ENCODE data around the gene PODN. TPM values are rescaled to one million over a fixed set of nuclear protein-coding genes. Genes with fewer than 3 reads are reported as not detected.

The PODN gene
- total RNA-seq, 1 experiment from 2014 or later: 0.17 TPM

- no peaks in the 10 kb centered on the region for H3K23me2 ChIP-seq (ENCODE audit: insufficient read length, low read depth, low read length, poor library complexity, severe bottlenecking)
- Mint-ChIP-seq H3K4me3 (no peak overlapping the region), H3K4me1 (peaks cover 36 to 50% of the 10 kb centered on the region in 2 experiments), H3K27me3 (ENCODE audit: low read depth) (peaks cover 24% of the 10 kb centered on the region), H3K36me3 (ENCODE audit: insufficient read depth in 1 of 3, low read depth in 3 of 3) (no peaks in the 10 kb centered on the region), H3K27ac (no peak overlapping the region), H3K9me3 (peaks cover 4 to 9% of the 10 kb centered on the region in 2 experiments; a peak in 2 of 5 replicates)
- peaks cover 2% of the 10 kb centered on the region for H4K20me1 ChIP-seq (ENCODE audit: control insufficient read depth, insufficient read depth, insufficient read length)
- no peak overlapping the region for H4K8ac ChIP-seq (replicated peaks; ENCODE audit: insufficient read length, low read depth, low read length)
- no peak overlapping the region for H2BK15ac ChIP-seq (ENCODE audit: low read depth, low read length)
- no peak overlapping the region for H3T11ph ChIP-seq (ENCODE audit: low read length)
- no peaks in the 10 kb centered on the region for H3K27me3 ChIP-seq (ENCODE audit: insufficient read depth, low read length)
- no peak overlapping the region for H3K27ac ChIP-seq (ENCODE audit: insufficient read length, low read depth, low read length)
- H3K4ac ChIP-seq (ENCODE audit: low read depth, low read length): no peak overlapping the region
- H3K4me1 ChIP-seq (ENCODE audit: insufficient read depth, low read length): no peaks in the 10 kb centered on the region; the same call in 1 of the 2 replicates
- no peak overlapping the region for H3K14ac ChIP-seq (ENCODE audit: insufficient read depth, low read length)
- TF ChIP-seq CTCF (conservative IDR thresholded peaks at IDR 0.05): no peak
- no peaks in the 10 kb centered on the region for H3K79me2 ChIP-seq (ENCODE audit: insufficient read depth, low read length)
- no peak overlapping the region for H3K23ac ChIP-seq (ENCODE audit: insufficient read length, low read depth, low read length)
- no peak overlapping the region for H2BK5ac ChIP-seq (ENCODE audit: insufficient read length, low read length)
- no peak overlapping the region for H2BK120ac ChIP-seq (ENCODE audit: low read depth, low read length, poor library complexity, severe bottlenecking)
- no peak overlapping the region for H4K91ac ChIP-seq (ENCODE audit: insufficient read length, low read depth, low read length)
- H3K4me2 ChIP-seq (ENCODE audit: insufficient read depth, insufficient read length, low read length): no peak overlapping the region
- H3K9ac ChIP-seq (ENCODE audit: extremely low read depth, insufficient read length, low read length): no peak overlapping the region
- no peak overlapping the region for H4K5ac ChIP-seq (ENCODE audit: insufficient read length, low read depth, low read length)
- DNase-seq: no peak
- no peak overlapping the region for H3K18ac ChIP-seq (ENCODE audit: insufficient read length, low read depth, low read length)
- H2BK20ac ChIP-seq (ENCODE audit: low read depth, low read length, poor library complexity, severe bottlenecking): no peak overlapping the region
- no peak overlapping the region for H2AK5ac ChIP-seq (ENCODE audit: insufficient read length, low read length)
- no peak overlapping the region for H3K56ac ChIP-seq (ENCODE audit: insufficient read length, low read depth, low read length)
- H3K9me3 ChIP-seq (ENCODE audit: control insufficient read depth, low read depth, low read length): no peaks in the 10 kb centered on the region
- H3K79me1 ChIP-seq (ENCODE audit: insufficient read depth, low read depth, low read length, poor library complexity, severe bottlenecking): no peaks in the 10 kb centered on the region
- H2BK12ac ChIP-seq (ENCODE audit: insufficient read length, low read depth, low read length): no peak overlapping the region
- H2AFZ ChIP-seq (ENCODE audit: low read length): no peak overlapping the region
- WGBS (ENCODE audit: extremely low coverage, insufficient read length, low lambda C conversion rate): no CpG with 5 or more reads among the region's 6 CpGs
These were observed 52.1 kb downstream of the PODN start for GRCh38 chr1:53114090-53114489.

All from H9 (cell line).